NK-92 treated with Interleukin-12 subunit alpha and Interleukin-12 subunit beta, amount 100 ng/mL, for 24 hours (cell line): ENCODE data around the gene GNS.
"Not testable (repeated sequence)": the region's sequence is repeated elsewhere in the genome, so short reads cannot be mapped to it uniquely, and the experiment has no call there.

Source experiments
- DNase-seq: peaks from one replicate; lab custom pipeline; 2025; lab: John Stamatoyannopoulos, UW

The GNS gene

DNA sequence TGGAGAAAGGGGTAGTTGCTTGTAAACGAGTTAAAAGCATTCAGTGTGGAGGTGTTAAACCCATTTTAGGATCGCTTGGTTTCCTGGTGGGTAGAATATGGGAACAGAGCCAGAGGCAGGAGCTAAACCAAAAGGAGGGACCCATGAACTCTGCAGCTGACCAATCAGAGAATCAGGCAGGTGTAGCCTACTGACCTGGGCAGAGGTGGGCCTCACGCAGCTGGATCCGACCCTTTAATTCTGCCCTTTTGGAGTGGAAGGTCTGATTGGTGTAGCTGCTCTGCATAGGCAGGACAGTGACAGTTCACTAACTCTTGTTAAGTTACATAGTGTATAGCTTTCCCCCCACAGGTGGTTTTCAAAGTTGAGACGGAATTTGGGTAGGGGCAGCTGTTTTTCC is 63.7 kb downstream of the GNS start:
- DNase-seq = no peak

DNA sequence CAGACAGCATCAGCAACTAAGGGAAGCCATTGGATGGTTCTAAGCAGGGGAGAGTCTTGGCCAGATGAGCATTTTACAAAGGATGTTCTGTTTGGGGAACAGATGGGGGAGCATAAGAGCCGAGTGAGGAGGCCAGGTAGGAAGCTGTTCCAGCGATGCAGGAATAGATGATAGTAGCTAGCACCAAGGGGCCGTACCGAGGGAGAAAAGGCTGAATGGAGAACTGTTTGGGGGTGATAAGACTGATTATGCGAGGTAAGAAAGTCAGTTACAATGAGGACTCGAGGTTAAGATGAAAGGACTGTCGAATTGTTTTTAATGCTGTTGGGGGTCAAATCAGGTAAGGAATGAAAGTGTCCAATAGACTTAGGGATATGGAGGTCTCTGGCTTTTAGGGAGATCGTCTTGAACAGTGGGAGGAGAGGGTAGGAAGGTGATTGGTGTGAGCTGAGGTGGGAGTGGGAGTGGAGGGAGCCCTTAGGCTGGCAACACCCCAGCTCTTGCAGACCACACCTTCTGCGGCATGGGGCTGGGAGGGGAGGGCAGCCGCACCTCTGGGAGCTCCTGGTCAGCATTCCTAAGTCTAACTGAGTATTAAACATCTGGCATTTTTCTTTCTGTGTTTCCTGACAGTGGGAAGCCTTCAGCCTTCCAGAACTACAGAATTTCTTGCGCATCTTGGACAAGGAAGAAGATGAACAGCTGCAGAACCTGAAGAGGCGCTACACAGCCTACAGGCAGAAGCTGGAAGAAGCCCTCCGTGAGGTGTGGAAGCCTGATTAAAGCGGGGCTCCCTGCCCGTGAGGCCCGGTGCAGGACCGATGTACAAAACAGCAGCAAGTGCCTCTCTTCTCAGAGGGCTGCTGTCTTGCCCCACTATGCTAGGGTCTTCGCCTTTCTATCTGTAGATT is 64.8 kb downstream of the GNS start:
- DNase-seq = no peak

DNA sequence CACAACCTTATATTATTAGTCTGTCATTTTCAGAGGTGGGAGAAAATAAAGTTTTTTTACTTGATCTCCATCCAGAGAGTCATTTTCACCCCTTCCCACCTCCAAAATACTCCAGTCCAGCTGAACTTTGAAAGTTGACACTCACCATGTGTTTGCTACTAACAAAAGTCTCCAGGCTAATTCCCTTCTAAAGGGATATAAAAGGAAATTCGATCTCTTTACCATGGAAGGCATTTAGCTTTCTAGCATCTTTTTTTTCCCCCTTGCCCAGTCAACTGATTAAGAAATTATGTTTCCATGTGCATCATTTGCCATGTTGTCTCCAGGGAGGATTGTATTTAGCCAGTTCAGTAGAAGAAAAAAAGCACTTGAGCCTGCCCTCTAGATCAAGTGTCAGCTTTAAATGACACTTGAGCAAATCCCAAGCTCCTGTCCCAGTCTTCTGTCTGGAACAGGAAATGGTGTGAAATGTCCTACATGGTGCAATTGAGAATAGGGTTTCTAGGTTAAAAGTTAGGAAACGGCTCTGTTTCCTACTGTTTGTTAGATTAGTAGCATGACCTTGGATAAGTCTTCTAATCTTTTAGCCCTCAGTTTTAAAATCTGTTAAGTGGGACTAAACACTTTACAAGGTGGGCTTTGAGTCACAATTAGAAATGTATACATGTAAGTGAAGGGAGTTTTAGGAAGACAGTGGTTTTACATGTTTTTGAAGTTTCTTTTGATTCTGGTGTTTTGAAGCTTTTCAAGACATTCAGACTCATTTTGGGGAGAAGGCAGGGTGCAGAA is 67.2 kb downstream of the GNS start:
- DNase-seq = no peak

DNA sequence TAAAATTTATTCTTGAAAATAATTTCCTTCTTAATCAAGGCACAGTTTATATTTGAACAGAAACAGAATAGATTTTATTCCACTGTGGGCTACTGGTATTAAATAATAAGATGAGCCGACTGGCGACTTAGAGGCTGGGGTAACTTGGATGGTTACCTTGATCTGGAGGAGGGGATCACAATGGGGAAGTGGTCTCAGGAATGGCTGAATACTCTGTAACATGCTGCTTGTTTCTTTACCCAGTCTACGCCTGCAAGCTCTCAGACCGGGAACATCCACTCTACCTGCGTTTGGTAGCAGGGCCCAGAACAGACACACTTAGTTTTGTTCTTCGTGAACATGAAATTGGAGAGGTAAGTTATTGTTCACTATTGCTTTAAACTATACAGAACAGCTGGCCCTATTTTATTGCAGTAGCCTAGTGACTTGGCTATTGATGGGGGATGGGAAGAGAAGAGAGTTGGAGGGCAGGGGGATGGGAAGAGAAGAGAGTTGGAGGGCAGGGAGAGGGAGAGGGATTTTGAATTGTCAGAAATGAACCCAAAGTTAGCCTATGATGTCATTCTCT is 67.9 kb downstream of the GNS start:
- no peak for DNase-seq

DNA sequence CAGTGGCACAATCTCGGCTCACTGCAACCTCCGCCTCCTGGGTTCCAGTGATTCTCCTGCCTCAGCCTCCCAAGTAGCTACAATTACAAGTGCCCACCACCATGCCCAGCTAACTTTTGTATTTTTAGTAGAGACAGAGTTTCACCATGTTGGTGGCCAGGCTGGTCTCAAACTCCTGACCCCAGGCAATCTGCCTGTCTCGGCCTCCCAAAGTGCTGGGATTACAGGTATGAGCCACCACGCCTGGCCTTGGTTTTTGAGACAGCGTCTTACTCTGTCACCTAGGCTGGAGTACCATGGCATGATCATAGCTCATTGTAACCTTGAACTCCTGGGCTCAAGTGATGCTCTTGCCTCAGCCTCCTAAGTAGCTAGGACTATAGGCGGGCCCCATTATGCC is 69.0 kb downstream of the GNS start:
- DNase-seq = not testable (repeated sequence)

DNA sequence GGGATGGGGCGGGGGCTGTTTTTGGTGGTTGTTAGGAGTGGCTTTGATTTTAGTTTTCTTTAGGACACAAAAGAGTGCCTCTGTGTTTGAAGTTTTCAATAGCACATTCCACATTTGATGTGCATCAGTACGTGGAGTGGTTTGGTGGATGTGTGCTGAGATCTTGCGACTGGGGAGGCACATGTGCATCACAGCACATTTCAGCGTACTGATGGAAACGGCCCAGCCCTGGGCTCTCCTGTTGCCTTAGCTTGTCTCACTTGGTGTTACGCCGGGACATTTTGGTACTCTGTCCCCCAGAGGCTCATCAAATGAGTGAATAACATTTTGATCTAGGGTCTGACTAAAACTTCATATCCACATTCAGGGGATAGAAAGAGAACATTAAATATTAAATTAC is 70.5 kb downstream of the GNS start:
- no peak for DNase-seq

DNA sequence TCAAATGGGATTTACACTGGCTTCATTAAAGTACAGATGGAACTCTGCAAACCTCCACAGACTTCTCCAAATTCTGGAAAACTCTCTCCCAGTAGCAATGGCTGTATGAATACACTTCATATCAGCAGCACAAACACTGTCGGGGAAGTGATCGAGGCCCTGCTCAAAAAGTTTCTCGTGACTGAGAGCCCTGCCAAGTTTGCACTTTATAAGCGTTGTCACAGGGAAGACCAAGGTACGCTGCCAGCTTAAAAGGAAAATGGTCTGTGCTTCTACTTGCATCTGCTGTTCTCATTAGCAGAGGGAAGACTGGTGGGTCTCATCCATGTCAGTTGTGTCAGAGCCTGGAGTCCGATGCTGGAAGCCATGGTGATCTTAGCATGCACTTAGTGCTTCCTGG is 71.0 kb downstream of the GNS start:
- no peak for DNase-seq

DNA sequence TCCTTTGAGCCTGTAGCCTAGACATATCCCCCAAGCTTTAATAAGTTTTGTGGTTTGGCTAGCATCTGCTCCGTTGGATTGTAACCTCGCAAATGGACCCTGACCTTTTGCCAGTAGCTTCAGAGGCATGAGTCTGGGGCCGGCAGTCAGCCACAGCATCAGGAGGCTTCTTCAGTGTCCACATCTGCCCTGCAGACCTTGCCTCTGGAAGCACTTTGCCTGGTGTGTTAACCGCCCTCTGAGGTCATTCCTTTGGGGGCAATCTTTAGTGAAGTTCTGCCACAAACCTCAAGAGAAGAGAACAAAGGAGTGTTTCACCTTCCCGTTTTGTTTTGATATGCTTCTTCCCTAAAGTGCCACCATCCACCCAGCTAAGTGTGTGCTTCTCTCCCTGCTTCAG is 71.4 kb downstream of the GNS start:
- no peak for DNase-seq

DNA sequence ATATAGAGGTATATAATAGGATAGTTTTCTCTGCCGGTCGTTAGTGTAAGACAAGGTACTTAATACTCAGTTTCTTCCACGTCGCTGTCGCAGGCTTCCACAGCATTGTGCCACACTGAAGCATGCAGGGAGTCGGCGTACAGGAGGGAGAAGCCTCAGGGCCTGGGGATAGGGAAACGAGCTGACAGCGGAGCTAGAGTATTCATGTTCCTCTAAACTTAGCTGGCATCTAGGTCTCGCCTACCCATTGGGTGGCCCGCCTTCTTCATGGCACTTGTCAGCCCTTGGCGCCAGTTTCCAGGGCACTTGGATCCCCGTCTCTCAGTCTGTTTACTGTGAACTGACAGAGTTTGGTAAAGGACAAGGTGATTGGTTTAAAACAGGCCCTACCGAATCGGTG is 73.6 kb downstream of the GNS start:
- DNase-seq = no peak

DNA sequence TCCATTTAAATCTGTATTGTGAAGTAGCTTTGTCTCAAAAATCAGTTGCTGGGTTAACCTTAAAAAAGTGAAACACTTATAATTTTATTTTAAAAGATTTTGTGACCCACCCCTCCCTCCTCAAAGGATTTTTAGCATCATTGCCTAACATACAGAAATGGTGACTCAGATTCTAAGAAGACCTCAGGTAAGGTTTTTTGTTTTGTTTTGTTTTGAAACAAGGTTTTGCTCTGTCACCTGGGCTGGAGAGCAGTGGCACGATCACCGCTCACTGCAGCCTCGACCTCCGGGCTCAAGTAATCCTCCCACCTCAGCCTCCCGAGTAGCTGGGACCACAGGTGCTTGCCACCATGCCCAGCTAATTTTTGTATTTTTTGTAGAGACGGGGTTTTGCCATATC is 74.2 kb downstream of the GNS start:
- no peak for DNase-seq

DNA sequence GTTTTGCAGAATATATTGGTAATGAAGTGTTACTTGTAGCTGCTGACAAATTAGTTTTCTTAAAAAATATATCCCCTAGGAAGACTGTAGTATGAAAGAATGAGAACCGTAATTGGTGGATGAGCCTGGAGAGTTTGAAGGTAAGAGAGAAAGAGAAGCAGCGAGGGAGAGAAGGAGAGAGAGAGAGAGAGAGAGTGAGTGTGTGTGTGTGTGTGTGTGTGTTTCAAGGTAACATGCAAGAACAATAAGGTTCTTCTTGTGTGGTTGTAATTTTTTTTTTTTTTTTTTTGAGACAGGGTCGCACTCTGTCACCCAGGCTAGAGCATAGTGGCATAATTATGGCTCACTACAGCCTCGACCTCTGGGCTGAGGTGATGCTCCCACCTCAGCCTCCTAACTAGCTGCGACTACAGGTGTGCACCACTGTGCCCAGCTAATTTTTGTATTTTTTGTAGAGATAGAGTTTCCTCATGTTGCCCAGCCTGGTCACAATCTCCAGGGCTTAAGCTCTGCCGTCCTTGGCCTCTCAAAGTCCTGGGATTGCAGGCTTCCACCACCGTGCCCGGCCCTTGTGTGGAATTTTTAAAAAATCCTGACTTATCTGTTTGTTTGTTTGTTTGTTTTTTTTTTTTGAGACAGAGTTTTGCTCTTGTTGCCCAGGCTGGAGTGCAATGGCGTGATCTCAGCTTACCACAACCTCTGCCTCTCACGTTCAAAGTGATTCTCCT is 75.2 kb downstream of the GNS start:
- DNase-seq = no peak

DNA sequence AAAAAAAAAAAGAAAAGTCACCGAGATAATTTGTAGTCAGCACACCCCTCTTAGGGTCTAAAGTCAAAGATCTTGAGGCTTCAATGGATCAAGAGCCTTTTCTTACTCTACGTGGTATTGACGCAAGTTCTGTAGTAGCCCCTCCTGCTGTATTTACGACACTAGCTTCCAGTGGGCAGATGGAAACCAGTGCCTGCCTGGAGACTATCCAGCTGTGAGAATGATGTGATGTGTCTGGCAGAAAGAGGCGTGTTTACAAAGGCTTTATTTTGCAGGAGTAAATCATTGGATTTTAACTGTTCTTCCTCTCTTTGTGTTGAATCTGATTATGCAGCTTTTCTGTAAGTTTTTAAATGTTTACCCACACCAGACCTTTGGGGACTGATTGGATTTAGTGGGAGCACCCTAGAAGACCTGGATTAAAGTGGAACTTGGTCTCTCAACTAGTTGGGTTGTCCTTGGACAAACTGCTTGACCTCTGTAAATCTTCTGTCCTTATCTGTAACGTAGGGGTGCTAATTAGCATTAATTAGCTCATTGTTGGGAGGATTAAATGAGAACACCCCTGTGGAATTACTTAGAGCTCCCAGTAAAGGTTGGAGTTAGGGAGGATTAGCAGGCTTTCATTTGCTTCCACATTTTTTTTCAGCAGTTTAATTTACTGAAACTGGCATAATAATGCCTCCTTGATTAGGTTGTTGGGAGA is 76.5 kb downstream of the GNS start:
- no peak for DNase-seq

DNA sequence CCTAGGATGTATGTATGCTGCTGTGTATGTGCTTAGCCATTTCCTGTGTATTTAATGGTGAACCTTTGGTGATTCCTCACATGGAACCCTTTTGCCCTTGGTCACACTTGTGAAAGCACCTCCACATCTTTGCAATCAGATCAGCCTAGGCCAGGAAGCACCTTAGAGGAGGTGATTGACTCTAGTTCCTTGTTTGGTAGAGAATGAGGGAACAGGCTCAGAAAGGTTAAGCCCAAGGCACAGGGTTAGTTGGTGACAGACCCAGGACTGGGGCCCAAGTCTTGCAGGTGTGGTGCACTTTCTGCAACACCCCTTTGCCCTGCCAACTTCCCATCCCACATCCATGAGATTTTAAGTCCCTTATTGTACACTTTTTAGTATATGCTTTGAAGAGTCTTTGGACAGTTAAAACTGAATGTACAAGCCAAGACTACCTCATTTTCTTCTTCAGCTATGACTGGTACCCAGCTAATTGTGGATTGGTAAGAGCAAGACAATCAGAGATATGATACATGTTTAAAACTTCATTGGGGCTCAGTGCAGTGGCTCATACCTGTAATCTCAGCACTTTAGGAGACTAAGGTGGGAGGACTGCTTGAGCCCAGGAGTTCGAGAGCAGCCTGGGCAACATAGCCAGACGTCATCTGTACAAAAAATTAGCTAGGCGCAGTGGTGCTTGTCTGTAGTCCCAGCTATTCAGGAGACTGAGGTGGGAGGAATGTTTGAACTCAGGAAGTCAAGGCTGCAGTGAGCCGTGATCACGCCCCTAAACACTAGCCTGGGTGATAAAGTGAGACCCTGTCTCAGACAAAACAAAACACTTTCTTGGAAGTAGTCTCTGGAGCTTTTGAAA is 77.8 kb downstream of the GNS start:
- DNase-seq = no peak

DNA sequence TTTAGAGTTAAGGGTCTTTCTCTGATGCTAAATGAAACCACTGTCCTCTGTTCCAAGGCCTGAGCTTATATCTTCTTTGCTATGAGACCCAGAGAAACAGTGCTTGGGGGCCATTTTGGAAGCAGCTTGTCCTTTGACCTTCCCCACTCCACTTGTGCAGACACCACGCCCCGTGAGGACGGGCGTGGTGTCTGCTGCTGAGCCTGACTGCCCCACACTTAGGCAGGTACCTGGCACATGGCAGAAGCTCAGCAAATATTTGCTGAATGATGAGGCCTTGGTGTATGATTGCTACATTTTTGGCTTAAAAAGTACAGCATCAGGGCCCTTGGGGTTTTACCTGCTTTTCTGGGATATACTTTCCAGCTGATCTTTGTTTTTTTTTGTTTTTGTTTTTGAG is 79.0 kb downstream of the GNS start:
- DNase-seq = no peak

DNA sequence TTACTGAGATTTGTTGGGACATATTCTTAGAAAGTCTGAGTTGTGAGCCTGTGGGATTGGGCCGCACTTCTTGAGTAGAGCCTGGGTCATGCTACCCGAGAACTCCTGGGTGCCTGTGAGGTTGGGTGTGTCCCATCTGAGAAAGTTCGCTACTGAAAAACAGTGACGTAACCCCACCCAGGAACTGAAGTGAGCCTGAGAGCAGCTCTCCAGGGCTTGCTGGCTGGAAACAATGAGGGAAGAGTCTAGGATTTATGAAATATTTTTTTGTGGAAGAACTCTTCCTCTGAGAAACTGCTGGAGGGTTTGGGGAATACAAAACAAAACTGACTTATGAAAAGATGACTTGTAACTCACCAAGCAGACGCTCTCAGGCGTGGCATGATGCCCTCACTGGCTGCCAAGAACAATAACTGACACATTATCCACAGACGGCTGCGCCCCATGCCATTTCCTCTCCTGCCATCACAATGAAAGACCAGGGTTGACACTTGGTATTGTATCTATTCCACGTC is 79.7 kb downstream of the GNS start:
- DNase-seq = no peak

DNA sequence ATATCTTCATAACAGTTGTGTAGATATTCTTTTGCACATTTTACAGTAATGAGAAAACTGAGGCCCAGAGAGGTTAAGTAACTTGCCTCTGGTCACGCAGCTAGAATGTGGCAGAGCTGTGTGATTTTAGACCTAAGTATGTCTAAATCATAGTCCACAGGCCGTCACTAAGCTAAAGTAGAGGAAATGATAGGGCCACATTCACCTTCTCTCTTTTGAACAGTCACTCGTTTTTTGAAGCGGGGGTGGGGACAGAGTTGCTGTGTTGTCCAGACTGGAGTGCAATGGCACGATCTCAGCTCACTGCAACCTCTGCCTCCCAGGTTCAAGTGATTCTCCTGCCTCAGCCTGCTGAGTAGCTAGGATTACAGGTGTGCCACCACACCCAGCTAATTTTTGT is 80.4 kb downstream of the GNS start:
- DNase-seq = no peak

DNA sequence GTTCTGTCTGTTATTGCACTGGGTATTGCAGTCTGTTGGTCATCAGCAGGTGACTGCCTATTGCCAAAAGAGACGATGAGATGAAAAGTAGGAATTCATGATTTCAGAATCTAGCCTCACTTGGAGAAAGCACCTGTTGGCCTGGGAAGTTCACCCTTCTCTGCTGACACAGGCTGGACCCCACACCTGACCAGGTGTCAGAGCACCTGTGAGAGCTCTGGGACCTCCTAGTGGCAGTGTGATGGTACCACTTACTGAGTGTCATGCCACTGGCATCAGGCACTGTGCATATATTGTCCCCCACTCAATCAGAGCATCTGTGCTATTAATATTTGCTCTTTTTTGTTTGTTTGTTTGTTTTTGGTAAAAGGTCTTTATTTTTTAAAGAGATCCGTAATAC is 81.0 kb downstream of the GNS start:
- DNase-seq = no peak

DNA sequence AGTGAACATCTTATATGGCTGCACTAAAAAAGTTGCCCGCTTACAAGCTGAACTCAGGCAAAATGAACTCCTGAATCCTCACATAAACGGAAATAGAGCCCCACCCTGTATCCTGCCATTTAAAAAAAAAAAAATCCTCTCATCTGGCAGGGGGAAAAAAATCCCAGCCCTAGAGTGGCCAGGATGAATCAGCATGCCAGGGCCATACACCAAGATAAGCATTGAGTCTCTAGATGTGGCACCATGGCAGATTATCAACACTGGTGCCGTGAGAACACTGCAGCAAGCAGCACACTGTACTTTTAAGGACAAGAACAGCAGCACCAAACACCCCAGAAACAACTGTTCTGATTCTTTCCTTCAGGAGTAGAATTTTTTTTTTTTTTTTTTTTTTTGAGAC is 83.4 kb downstream of the GNS start:
- DNase-seq = no peak

DNA sequence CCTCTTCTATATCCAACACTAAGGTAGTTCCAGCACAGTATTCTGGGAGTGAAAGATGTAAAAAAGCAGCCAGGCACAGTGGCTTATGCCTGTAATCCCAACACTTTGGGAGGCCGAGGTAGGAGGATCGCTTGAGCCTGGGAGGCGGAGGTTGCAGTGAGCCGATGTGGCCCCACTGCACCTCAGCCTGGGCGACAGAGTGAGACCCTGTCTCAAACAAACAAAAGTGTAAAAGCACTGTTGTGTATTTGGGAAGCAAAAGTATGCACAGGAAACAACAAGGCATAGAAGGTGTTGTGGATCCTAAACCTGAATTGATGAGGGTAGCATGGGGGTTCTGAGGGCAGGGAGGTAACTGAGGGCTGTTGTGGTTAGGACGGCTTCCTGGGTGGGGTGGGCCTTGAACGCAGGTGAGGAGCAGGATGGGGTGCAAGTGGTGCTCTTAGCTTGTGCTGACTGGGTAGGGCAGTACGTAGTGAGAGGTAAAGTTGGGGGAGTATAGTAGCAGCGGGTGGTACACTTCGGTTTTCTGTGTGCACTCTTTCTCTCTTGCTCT is 84.8 kb downstream of the GNS start:
- no peak for DNase-seq

DNA sequence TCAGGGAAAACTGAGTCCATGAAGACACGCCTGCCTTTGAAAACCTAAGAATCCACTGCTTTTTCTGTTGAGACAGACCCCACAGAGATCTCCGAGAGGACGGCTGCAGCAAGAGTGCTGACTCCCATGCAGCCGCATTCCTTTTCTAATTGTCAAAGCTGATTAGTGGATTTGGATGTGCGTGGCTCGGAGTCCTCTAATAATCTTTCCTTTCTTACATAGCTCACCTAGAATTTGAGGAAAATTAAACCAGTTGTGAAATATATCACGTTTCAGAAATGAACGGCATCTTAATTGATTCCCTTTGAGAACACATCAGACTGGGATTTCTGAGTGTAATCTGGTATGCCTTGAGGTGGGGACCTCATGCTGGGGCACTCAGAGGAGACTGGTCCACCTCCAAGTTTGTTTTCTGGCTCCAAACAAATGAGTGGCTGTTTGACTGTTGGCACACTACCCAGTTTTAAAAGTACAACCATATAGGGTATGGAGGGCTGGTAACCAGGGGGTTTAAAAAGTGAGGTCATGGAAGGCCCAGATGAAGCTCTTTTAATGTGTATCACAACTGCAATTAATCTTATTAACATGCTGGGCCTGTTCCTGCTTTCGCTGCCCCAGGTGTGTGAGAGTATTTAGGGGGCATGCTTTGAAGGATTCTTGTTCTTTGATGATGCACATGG is 85.6 kb downstream of the GNS start:
- DNase-seq = no peak
